Forelimb muscle (tissue), 1 donor: Measurements from ENCODE around the gene NEURL1B. TPM values are rescaled to one million over a fixed set of nuclear protein-coding genes. Genes with fewer than 3 reads are reported as not detected.
"Not testable (repeated sequence)": the region's sequence is repeated elsewhere in the genome, so short reads cannot be mapped to it uniquely, and the experiment has no call there.

Source experiments
- DNase-seq: peaks from one replicate; pipeline ENCODE4 v3.0.0-alpha.2; 2013; ENCODE audit warnings: low read depth
- polyA plus RNA-seq: library from polyadenylated mRNA; unstranded; fragments of 120-200 nt; gene quantifications from one replicate; pipeline ENCODE4 v1.2.1, GENCODE V29; 2013; ENCODE audit not compliant: insufficient read length

NEURL1B gene
- polyA plus RNA-seq, 1 donor = 34.7 TPM

- not testable (repeated sequence) for DNase-seq
These were observed 37.4 kb downstream of the NEURL1B start for GRCh38 chr5:172678362-172678874.

GRCh38 chr5:172678902-172679301 is 37.8 kb downstream of the NEURL1B start:
- DNase-seq = no peak

- DNase-seq = no peak
These were observed 38.7 kb downstream of the NEURL1B start for GRCh38 chr5:172679628-172680212.

- no peak for DNase-seq
These were observed 39.9 kb downstream of the NEURL1B start for GRCh38 chr5:172680921-172681320.

GRCh38 chr5:172681421-172681820 is 40.4 kb downstream of the NEURL1B start:
- DNase-seq = no peak

DNA sequence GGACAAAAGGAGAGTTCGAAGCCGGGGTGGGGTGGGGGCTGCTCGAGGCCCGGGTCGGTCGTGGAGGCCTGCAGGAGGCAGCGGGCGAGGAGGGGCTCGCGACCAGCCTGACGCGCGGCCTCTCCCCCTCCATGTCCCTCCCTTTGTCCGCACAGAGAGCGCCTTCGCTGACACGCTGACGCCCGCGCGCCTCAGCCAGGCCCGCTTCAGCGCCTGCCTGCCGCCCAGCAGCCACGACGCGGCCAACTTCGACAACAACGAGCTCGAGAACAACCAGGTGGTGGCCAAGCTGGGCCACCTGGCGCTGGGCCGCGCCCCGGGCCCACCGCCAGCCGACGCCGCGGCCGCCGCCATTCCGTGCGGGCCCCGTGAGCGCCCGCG is 42.2 kb downstream of the NEURL1B start:
- no peak for DNase-seq

DNA sequence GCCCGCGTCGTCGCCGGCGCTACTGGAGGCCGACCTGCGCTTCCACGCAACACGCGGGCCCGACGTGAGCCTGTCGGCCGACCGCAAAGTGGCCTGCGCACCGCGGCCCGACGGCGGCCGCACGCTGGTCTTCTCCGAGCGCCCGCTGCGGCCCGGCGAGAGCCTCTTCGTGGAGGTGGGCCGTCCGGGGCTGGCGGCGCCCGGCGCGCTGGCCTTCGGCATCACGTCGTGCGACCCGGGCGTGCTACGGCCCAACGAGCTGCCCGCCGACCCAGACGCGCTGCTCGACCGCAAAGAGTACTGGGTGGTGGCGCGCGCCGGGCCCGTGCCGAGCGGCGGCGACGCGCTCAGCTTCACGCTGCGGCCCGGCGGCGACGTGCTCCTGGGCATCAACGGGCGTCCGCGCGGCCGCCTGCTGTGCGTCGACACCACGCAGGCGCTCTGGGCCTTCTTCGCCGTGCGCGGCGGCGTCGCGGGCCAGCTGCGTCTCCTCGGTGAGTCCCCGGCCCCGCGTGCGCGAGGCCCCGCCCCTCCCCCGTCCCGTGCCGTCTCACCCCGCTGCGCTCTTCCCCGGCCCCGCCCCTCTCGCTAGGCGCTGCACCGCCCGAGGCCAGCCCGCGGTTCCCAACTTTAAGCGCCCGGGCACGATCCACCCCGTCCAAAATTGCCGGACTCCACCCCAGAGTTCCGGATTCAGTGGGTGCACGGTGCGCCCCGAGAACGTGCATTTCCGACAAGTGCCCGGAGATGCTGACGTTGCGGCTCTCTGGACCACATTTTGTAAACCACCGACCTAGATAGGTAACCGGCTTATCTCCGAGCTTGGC is 42.8 kb downstream of the NEURL1B start:
- DNase-seq = no peak

DNA sequence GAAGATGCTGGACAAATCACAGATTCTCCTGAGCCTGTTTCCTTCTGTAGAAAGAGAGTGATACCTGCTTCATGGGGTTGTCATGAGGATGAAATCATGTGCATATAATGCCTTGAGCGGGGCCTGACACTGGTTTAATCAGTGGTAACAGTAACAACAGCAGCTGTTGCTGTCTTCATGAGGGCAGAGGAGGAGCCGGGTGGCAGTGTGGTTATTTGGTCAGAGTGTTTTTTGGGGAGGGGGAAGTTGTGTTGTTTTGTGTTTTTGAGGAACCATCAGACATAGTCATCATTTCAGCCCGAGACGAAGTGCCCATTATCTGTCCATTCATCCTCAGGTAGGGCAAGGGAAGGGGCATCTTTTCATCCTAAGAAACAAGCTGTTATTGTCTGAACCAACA is 44.0 kb downstream of the NEURL1B start:
- no peak for DNase-seq

GRCh38 chr5:172686111-172686510 is 45.0 kb downstream of the NEURL1B start:
- no peak for DNase-seq

- DNase-seq = no peak
These were observed 45.7 kb downstream of the NEURL1B start for GRCh38 chr5:172686539-172687390.

DNA sequence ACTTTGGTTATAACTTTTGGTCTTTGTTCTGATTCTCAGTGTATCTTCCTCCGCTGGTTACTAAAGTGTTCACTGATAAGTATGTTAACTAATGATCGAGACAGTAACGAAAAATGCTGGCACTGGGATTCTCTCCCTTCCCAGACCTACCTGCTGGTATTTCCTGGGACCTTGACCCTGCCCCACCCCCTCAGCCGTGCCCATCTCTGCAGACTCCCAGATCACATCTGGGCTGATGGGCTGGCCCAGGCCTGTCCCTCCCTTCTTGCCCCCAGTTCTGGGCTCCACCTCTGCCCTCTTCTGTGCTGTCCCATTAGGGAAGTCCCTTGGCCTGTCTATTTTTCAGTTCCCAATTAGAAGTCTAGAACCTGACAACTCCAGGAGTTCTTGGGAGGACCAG is 46.9 kb downstream of the NEURL1B start:
- no peak for DNase-seq

DNA sequence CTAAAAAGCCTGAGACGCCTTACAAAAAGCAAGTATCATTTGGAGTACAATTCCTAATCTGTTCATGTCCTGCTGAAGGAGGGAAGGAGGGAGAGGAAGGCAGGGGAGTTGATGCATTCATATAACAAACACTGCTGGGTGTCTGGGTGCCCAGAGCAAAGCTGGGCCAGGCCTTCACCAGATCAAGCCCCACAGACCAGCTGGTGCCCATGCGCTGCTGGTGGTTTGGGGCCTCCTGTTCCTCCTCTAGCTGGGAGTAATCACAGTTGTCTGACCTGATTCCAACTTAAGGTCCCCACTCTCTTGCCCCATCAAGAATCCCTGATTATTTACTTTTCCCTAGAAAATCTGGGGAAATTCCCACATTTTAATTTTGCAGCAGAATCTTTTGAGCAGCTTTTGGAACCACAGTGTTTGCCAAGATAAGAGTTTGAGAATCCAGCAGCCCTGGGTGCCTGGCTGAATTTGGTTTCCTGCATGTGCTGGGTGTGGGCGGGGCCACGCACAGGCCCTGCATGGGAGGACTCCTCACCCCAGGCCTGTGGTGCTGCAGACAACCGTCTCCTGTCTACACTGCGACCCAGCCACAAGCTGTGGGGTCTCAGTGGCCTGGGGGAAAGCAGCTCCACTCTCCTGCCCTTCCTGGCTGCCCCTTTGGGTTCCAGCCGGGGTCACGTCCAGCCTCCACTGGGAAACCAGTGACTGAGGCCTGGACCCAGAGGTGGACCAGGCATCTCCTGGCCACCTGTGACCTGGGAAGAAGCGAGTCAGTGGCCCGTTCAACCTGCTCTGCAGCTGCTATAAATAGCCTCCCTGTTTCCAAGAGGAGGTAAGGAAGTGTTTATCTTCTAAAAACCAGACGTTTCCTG is 47.5 kb downstream of the NEURL1B start:
- no peak for DNase-seq

DNA sequence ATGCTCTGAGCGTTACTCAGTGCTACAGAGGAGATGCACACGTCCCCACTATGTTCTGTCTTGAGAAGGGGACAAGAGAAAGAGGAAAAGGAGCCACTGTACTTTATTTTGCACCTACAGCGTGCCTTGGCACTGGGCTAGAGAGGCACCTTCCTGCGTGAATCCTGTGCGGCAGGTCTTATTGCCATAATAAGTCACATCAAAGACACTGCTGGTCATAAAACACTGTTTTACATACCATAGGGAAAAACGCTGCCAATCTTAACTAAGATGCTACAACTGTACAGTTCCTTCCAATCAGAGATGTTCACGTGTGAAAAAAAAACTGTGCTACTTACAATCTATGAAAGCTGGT is 48.1 kb downstream of the NEURL1B start:
- DNase-seq = no peak

GRCh38 chr5:172689801-172690200 is 48.7 kb downstream of the NEURL1B start:
- no peak for DNase-seq

DNA sequence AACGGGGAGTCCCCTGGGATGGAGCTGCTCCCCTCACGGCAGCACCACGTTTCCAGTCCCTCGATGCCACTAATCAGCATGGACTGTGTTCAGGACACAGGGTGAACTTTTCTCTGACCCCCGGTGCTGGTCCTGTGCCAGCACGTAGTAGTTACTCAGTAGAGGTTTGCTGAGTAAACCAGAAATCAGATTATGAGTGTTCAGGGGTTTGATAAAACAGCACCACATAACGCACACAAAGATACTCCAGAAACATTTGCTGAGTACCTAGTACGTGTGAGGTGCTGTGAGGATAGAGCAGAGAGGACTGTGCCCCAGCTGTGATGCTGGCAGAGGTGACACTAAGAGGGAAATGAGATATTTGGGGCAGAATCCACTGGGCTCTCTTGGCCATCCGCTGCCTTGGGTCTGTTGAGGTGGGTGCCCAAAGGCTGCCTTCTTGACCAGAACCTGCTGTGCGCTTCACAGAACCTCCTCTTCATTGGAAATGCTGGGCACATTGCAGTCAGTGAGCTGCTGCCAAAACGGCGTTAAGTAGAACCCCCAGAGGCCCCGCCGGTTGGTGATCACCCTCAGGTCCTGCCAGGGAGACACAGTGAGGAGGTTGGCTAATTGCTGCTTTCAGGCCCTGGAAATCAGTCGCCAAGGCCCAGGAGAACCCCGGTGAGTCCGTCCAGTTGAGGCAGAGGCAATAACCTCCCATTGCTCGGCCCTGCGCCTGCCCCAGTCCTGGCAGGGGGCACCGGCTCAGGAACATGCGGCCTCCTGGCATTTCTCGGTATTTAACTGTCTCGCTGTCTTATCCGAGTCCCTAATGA is 49.4 kb downstream of the NEURL1B start:
- no peak for DNase-seq

DNA sequence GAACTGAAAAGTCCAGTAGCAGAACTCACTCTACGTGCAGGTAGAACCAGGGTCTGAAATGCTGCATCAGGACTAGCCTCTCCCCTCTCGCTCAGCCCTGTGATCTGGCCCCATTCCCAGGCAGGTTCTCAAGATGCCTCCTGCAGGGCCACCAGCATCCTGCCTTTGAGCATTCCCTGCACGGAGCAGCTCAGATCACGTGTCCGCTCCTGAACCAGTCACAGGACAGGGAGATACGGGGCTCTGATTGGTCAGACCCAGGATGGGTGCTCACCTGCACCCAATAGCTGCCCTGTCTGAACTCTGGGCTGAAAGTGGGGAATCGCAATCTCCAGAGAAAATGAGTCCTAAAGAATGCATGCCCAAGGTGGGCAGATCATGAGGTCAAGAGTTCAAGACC is 50.8 kb downstream of the NEURL1B start:
- DNase-seq = no peak

- DNase-seq = no peak
These were observed 51.4 kb downstream of the NEURL1B start for GRCh38 chr5:172692451-172692850.

GRCh38 chr5:172692981-172693380 is 51.9 kb downstream of the NEURL1B start:
- no peak for DNase-seq

DNA sequence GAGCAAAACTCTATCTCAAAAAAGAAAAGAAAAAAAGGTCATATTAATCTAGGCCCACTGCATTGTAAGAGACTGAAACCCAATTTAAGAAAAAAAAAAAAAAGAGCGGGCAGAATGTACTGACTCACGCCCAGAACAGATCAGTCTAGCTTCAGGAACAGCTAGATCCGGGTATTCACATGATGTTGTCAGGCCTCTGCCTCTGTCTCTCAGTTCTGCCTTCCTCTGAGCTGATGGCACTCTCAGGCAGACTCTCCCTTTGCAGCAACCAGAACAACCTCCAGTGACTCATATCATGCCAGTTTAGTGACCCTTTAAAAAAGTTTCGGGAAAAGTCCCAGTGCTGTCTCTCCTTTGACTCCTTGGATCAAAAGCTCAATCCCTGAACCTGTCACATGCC is 53.0 kb downstream of the NEURL1B start:
- DNase-seq = no peak

DNA sequence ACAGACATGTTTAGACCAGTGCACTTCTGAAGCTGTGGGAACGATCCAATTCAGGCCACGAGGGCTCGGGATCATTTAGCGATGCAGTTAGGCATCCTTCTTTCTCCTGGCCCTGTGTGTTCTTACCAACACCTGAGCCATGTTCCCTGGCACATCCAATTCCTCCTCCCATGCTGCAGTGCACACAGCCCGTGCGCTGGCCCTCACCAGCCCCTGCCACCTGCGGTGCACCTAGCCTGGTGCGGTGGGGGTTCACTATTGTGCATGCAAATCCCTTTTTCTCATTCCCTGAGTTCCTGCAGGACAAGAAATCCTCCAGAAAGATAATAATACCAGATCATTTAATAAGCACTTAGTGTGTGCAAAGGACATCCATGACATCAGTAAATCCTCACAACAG is 53.5 kb downstream of the NEURL1B start:
- DNase-seq = no peak
